Germinal center (tissue), 1 donor: ENCODE measurements around the gene PURA.
A peak's percentile ranks its signal among the peaks of the same experiment; 100 is the strongest.

Experiments
- DNase-seq: peaks from one replicate; pipeline ENCODE4 v3.0.0; 2012; ENCODE audit warnings: mixed read lengths, low spot score

Gene PURA

GRCh38 chr5:140159014-140159927, 45.4 kb downstream of the PURA start:
- DNase-seq = no peak

GRCh38 chr5:140162275-140162674, 48.4 kb downstream of the PURA start:
- DNase-seq = no peak

GRCh38 chr5:140162781-140163180, 48.9 kb downstream of the PURA start:
- no peak for DNase-seq

- no peak for DNase-seq
These were observed 51.4 kb downstream of the PURA start for GRCh38 chr5:140165101-140165922.

- DNase-seq = no peak
These were observed 52.0 kb downstream of the PURA start for GRCh38 chr5:140165923-140166270.

GRCh38 chr5:140166911-140167310, 53.0 kb downstream of the PURA start:
- DNase-seq = no peak

GRCh38 chr5:140168371-140168770, 54.5 kb downstream of the PURA start:
- no peak for DNase-seq

- no peak for DNase-seq
These were observed 55.5 kb downstream of the PURA start for GRCh38 chr5:140169410-140169809.

GRCh38 chr5:140172483-140172882, 58.6 kb downstream of the PURA start:
- DNase-seq = no peak

GRCh38 chr5:140174014-140174413, 60.1 kb downstream of the PURA start:
- no peak for DNase-seq

GRCh38 chr5:140174465-140175366, 60.8 kb downstream of the PURA start, which contains the start of gene CYSTM1:
Gene CYSTM1 (plus strand): TSS chr5:140175188. CDS start chr5:140194466, 19,278 bp downstream.
- DNase-seq = peak; percentile 94
